ENCODE measurements around the gene UBAC1.
"Not testable (repeated sequence)": the region's sequence is repeated elsewhere in the genome, so short reads cannot be mapped to it uniquely, and the experiment has no call there.

UBAC1 gene

GRCh38 chr9:135901826-135902225, 59.3 kb downstream of the UBAC1 start:
- no peak for DNase-seq (ENCODE audit: low read depth in 2 of 2)

DNA sequence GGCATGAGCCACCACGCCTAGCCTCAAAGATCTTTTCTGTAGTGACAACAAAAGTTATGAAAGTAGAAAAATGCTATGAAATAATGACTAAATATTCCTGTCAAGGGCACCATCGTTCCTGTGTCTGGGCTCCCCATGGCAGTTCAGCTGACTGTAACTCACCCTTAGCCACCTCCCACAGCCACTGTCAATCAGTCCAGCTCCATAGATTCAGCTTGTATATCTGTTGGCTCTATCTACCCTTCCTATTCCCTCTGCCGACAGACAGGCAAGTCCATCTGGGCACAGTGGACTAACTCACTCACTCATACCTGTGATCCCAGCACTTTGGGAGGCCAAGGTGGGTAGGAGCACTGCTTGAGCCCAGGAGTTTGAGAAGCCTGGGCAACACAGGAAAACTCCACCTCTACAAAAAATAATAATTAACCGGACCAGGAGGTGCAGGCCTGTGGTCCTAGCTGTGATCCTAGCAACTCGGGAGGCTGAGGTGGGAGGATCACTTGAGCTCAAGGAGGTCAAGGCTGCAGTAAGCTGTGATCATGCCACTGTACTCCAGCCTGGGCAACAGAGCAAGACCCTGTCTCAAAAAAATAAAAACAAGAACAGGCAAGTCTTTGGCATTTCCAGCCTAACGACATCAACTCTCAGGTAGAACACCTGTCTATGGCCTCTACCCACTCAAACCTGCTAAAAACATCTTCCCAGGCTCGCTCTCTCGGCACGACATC, 60.0 kb downstream of the UBAC1 start:
- no peak for DNase-seq (ENCODE audit: low read depth in 2 of 2)

GRCh38 chr9:135898634-135899407, 62.4 kb downstream of the UBAC1 start:
- no peak for DNase-seq (ENCODE audit: low read depth in 2 of 2)

GRCh38 chr9:135896626-135897025, 64.5 kb downstream of the UBAC1 start:
- no peak for DNase-seq (ENCODE audit: low read depth in 2 of 2)

- no peak for DNase-seq (ENCODE audit: low read depth in 2 of 2)
Observed at GRCh38 chr9:135896205-135896604, 65.0 kb downstream of the UBAC1 start.

DNA sequence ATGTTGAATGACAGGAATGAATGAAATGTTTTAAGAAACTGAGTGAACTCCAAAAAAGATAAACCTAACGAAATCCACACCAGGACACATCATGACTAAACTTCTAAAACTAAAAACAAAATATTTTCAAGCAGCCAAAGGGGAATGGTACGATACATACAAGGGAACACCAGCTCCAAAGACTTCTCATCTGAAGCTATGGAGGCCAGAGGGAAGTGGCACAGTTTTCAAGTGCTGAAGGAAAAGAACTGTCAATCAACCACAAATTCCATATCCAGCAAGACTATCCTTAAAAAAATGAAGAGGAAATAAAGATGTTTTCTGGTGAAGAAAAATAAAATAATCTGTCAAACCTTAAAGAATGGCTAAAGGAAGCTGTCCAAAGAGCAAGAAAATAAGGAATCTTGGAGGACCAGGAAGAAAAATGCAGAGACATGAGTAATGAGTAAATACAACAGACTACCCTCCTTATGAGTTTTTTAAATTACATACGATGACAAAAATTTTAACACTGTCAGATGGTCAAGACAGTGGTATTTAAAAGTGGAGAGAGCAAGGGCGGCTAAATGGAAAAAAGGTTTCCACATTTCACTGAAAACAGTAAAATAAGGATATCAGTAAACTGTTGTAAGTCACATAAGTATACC, 65.8 kb downstream of the UBAC1 start:
- no peak for DNase-seq (ENCODE audit: low read depth in 2 of 2)

GRCh38 chr9:135893104-135893503, 68.1 kb downstream of the UBAC1 start:
- DNase-seq (ENCODE audit: low read depth in 2 of 2), result no peak

GRCh38 chr9:135892327-135892726, 68.8 kb downstream of the UBAC1 start:
- DNase-seq (ENCODE audit: low read depth in 2 of 2), result not testable (repeated sequence)

DNA sequence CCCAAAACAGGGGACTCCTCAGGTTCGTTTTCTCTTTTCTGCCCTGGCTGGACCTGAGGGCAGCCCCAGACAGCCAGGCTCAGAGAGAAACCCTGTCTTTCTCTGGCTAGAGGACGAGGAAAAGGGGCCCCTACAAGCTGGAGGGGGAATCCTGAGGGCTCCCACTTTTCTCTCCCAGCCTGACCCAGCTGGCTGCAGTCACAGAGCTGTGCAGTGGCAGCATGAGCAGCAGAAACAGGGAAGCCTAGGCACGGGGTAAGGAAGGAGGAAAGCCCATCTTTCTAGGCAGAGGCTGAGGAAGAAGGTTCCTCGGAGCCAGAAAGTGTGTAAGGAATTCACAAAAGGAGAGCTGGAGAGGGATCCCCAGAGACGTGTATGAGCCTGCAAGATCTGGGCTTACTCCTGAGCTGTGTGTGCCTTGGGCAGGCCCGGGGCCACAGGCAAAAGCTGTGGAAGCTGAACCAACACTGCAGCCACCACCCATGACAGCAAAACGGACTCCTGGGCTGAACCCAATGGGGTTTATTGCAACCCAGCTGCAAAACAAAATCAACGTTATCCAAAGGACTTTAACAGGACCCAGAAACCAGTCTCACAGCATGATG, 70.0 kb downstream of the UBAC1 start:
- no peak for DNase-seq (ENCODE audit: low read depth in 2 of 2)

DNA sequence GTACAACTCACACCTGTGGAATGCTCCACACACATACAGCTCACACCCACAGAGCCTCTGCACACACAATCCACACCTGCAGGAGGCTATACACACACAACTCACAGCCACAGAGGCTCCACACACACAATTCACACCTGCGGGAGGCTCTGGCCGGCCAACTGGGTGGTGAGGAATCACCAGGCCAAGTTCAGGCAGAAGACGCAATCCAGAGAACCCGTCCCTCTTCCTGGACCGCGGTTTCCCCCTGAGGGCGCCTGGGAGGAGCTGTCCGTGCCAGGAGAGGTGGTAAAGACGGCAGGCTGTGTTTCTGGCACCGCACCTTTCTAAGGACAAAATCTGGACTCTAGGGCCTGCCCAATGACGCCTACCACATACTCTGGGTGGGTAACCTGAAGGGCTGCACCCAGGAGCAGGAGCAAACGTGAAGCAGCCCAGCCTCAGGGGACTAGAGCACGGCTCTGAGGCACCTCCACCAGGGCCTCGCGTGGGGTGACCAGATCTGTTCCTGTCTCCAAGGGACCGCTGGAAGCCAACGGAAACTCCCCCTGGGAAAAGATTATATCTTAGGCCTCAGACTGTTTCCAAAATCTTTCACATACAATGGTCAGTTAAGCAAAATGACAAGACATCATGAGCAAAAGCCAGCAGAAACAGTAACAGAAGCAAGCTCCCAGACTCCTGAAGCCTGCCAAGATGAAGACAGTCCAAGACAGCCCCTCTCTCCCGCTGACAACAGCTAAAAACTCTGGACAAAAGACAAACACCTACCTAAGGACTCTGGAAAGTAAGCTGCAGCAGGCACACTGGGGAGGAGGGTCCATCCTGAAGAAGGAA, 70.8 kb downstream of the UBAC1 start:
- no peak for DNase-seq (ENCODE audit: low read depth in 2 of 2)

GRCh38 chr9:135889564-135890189, 71.5 kb downstream of the UBAC1 start:
- no peak for DNase-seq (ENCODE audit: low read depth in 2 of 2)

- DNase-seq (ENCODE audit: low read depth in 2 of 2), result no peak
Observed at GRCh38 chr9:135888766-135889394, 72.3 kb downstream of the UBAC1 start.

GRCh38 chr9:135888126-135888765, 72.9 kb downstream of the UBAC1 start:
- no peak for DNase-seq (ENCODE audit: low read depth in 2 of 2)

DNA sequence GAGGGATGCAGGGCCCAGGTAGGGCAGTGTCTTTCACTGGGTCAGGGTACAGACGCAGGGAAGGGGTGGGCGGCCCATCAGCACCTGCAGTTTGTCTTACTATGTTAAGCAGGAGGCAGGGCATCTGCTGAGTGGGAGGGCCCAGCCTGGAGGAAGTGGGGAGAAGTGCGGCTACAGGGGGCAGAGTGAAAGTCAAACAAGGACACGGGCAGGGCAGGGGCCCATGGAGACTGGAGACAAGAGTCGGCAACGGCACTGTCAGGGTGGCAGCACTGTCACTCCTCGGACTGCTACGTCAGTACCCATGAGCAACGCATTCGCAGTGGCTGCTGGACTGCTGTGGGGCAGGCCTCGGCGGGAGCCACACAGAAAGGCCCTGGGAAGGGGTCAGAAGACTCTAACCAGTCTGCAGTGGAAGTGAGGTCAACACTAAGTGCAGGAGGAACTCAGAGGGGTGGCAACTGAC, 73.6 kb downstream of the UBAC1 start:
- peak in 1 of 2 donors; percentile 16 for DNase-seq (ENCODE audit: low read depth in 2 of 2)

- no peak for DNase-seq (ENCODE audit: low read depth in 2 of 2)
Observed at GRCh38 chr9:135887021-135887507, 74.1 kb downstream of the UBAC1 start.

GRCh38 chr9:135886147-135886981, 74.8 kb downstream of the UBAC1 start:
- no peak for DNase-seq (ENCODE audit: low read depth in 2 of 2)

DNA sequence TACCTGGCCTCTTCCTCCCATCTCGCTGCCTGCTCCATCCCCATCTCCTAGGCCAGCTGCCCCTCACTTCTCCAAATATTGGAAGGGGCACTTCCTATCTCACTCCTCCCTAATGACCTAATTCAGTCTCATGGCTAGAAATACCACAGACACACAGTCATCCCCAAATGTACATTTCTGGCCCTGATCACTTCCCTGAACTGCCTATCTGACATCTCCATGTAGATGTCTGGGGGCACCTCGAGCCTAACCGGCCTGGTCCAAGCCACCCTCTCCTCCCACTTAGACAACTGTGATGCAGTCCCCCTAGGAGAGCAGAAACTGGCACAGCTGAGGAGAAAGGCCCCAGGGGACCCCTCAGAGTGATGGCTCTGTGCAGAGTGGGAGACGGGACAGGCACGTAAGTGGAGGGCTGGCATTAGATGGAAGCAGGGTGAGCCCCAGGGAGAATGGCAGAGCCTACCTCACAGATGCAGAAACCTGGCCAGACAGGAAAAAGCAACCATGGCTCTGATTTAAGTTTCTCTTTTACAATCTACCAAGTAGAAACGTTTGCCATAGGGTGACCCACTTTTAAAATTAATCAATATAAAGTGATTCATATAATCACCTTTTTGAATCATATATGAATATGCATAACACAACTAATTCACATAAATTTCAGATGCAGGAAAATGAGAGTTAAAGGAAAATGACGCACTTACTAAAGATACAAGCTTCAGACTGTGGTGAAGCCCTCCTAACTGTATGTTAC, 75.9 kb downstream of the UBAC1 start:
- DNase-seq (ENCODE audit: low read depth in 2 of 2), result no peak
